Suppressor macrophage treated with lipopolysaccharide for 4 hours (primary cell): Measurements from ENCODE around the gene DAB2IP.

ENCODE experiments used
- DNase-seq: peaks from one replicate; pipeline ENCODE4 v3.0.0-alpha.2; 2020

The DAB2IP gene

DNA sequence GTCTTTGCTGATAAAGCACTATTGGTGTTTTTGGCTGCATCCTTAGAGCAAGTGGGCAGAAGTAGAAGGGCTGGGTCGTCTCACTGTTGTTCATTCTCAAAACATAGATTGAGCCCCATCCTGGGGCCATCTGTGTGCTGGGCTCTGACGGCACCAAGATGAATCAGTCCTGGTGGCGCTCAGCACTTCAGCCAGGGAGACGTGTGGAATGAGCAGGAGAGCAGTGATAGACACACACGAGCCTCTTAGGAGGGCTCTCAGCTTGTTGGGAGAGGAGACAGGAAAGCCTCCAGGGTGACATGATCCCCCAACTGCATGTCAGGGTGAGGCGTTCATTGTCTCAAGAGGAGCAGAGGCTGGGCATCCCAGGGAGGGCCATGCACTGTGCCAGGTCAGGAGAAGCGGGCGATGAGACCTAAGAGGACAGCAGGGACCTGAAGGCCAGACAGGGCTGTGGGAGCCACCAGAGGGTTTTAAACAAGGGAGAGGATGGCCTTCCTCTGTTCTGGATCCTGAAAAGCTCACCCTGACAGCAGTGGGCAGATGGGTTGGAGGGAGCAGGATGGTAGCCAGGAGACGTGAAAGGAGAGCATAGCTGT, 115.8 kb downstream of the DAB2IP start:
- DNase-seq, result no peak

DNA sequence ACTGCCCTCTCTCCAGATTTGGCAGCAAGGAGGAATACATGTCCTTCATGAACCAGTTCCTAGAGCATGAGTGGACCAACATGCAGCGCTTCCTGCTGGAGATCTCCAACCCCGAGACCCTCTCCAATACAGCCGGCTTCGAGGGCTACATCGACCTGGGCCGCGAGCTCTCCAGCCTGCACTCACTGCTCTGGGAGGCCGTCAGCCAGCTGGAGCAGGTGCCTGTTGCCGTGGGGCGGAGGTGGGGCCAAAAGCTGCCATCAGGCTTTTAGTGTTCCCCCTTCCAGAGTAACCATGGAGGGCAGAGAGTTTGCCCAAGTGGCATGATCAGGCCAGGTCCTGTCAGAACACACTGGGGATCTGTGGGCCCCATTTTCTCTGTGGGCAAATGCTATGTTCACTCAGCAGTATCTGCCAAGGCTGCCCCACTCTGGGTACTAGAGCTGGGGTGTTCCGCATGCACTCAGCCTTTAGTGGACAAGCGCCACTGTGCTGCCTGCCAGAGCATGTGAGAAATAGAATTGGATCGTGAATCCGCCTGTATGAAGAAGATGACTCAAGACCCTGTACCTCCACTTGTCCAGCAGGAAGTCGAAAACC, 117.1 kb downstream of the DAB2IP start:
- DNase-seq, result no peak

DNA sequence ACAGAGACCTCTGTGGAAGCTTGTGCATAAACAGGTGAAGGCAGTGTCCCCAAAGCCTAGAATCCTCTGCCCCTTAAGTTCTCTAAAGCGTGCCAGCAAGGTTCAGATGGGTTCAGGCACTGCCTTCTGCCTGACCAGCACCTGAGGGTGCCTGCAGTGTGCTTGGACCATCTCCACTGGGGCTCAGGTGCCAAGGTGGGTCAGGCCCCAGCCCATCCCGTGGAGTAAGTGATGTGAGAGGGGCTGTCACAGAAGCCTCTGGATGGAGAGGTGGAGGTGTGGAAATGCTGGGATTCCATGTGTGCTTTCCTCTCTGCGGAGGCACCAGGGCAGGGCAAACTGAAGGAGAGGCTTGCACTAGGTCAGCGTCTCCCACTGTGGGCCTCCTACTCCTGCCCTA, 118.5 kb downstream of the DAB2IP start:
- DNase-seq, result no peak

DNA sequence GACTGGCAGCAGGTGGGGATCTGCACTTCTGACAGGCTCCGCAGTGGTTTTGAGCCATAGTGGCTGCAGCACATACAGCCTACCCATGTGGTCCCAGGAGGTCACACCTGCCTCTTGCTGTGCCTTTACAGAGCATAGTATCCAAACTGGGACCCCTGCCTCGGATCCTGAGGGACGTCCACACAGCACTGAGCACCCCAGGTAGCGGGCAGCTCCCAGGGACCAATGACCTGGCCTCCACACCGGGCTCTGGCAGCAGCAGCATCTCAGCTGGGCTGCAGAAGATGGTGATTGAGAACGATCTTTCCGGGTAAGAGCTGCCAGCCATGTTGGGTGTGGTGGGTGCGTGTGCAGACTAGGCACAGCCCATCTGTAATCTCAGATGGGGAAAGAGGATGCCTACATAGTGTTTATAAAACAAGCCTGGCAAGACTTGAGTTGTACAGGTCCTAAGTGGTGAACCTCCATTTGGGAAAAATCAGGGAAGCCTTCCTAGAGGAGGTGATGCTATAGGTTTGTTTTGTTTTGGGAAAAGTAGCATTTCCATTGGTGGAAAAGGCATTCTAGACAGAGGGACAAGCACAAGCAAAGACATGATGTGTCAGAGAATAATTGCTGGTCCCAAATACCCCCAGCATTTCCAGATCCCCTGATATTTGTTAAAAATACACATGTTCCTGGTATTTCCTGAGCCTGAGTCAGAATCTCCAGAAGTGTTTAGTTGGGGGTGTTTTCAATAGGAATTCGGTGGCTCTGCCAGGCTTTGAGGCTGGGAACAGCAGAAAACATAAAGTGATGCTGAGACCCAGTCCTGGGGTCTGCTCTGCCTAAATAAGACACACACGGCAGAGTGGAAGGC, 119.2 kb downstream of the DAB2IP start:
- DNase-seq, result no peak

DNA sequence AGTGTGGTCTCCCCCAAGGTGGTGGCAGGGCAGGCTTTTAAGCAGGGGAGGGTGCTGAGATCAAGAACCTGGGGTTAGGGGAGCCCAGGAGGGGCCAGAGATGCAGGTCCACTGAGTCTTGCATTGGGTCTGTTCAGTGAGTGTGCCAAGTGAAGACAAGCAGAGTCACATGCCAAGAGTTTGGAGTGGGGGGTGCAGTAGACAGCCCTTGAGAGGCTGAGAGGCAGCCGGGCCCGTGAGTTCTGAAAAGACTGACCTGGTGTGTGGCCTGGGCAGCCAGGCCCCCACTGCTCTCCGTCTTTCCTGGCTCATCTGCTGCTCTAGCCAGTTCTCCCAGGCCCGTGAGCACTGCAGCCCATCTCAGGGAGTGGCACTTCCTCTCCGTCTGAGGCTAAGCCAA, 120.0 kb downstream of the DAB2IP start:
- DNase-seq, result no peak

DNA sequence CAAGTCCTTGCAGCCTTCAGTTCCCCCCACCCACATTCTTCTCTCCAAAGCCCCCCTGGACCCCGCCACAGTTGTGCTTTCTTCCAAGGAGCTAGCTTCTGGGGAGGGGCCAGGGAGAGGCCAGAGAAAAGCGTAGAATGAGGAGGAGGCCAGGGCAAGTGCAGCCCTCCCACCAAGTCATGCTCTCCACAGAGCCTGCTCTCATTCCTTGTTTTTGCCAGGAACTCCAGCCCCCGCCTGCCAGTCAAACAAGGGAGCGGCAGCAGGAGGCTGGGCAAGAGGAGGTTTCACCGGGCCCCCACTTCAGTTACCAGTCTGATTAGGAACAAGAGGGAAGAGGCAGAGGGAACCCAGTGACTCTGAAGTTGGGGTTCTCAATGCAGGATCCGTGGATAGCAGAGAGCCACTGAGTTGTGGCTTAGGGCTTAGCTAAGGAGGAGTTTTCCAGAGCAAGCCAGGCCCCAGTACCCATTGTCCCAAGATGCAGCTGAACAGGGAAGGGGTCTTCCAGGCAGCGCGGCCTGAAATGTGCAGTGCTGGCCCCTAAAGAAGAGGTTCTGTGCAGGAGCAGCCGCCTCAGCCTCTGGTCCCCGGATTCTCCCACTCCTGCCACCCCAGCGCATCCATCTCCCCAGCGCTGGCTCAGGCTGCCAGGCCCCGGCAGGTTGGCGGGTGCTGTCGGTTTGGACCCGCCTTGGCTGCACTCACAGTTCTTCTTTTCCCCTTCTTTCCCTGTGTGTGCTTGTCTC, 120.6 kb downstream of the DAB2IP start:
- no peak for DNase-seq

DNA sequence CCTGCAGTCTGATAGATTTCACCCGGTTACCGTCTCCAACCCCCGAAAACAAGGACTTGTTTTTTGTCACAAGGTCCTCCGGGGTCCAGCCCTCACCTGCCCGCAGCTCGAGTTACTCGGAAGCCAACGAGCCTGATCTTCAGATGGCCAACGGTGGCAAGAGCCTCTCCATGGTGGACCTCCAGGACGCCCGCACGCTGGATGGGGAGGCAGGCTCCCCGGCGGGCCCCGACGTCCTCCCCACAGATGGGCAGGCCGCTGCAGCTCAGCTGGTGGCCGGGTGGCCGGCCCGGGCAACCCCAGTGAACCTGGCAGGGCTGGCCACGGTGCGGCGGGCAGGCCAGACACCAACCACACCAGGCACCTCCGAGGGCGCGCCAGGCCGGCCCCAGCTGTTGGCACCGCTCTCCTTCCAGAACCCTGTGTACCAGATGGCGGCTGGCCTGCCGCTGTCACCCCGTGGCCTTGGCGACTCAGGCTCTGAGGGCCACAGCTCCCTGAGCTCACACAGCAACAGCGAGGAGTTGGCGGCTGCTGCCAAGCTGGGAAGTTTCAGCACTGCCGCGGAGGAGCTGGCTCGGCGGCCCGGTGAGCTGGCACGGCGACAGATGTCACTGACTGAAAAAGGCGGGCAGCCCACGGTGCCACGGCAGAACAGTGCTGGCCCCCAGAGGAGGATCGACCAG, 121.3 kb downstream of the DAB2IP start:
- no peak for DNase-seq

DNA sequence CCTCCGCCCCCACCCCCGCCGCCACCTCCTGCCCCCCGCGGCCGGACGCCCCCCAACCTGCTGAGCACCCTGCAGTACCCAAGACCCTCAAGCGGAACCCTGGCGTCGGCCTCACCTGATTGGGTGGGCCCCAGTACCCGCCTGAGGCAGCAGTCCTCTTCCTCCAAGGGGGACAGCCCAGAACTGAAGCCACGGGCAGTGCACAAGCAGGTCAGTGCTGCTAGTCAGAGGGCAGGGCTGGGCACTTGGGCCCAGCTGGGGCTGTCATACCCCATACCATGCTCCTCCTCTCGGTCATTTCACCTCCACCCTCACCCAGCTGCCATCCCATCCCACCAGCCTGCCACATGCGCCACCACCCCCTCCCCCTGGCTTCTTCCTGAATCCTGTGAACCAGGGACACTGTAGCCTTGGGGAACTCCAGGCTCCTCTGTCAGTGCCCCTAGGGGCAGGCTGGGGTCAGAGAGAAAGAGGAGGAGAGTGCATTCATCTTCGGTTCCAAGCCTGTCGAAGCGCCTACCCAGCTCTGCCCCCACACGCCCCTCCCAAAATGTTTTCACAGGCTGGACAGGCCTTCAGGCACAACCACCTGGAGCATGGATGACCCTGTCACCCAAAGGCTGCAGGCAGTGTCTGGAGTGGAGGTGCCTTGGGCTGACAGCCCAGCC, 122.0 kb downstream of the DAB2IP start:
- no peak for DNase-seq

DNA sequence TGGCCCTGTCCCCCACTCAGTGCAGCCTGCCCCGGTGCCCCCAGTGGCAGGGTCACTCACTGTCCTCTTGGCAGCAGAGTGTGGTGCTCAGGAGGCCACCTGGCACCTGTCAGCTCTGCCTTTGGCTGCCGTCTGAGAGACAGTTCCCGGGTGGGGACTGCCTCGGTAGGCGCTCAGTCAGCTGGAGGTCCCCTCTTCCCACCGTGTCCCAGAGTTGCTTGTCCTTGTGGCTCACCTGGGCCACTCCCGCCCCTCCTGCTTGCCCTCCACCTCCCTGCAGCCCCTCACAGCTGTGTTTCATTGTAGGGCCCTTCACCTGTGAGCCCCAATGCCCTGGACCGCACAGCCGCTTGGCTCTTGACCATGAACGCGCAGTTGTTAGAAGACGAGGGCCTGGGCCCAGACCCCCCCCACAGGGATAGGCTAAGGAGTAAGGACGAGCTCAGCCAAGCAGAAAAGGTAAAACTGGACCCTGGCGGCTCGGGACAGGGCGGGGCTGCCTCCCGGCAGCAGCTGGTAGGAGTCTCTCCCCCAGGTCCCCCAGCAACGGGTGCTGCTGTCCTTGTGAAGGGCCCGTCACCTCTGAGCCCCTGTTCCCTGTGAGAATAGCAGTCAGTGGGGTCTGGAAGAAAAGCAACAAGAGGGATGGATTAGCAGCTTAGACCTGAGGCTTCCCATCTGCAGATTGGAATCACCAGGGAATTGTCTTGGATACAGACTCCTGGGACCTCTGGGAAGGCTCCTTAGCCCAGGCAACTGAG, 122.7 kb downstream of the DAB2IP start:
- DNase-seq, result no peak

DNA sequence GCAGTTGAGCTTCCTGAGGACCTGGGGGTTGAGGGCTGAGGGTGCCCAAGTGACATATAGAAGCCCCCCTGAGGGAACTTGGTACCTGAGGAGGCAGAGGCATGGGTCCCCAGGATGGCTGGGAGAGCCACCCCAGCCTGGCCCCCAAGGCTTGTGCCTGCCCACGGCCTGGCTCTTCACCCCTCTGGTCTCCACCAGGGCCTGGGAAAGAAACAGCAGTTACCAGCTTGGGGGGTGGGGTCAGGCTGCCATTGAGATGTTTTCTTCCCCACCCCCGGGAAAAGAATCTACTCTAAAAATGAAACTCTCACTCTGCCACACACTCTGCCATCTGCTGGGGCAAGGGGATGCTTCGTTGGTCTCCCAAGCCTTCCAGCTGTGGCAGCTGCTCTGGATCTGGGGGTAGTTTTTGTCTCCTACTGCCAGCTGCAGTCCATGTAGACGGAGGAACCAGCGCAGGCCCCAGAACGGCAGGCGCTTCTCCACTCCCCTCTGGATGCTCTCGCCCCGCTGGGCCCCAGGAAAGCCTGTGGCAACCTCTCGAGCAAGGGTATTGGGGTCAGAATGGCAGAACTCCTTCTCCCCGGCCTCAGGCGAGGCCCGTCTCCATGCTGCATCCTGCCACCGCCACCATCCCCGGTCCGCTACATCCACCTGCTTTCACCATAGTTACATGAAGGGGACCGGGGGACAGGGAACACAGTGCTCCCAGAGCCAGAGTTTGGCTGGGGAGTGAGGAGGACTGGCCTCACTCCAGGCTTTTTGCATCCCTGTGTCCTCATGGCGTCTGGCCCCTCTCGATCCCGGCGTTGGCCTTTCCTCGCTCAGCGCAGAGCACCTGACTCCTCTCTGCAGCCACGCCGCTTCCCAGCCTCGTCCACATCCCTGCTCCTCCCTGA, 123.5 kb downstream of the DAB2IP start:
- DNase-seq, result no peak

DNA sequence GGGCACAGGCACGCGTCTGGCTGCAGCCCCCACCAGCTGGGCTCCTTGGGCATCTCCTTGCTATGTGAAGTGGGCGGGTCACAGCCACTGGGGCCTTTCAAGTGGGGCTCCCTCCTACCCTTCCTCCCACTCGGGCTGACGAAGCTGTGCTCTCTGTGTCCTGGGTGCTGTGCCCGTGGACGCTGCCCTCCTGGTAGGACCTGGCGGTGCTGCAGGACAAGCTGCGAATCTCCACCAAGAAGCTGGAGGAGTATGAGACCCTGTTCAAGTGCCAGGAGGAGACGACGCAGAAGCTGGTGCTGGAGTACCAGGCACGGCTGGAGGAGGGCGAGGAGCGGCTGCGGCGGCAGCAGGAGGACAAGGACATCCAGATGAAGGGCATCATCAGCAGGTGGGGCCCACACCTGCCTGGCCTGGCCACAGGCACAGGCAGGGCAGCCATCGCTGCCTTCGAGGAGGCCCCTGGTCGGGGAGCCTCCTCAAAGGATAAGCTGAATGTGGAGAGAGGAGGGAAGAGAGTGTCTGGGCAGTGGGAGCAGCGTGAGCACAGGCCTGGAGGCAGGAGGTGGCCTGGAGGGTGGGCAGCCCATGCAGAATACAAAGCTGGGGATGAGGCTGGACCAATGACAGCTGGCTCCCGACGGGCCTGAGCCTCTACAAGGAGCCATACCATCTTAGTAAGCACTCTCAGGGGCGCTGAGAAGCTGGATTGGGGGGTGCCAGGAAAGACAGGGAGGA, 124.7 kb downstream of the DAB2IP start:
- DNase-seq, result no peak

DNA sequence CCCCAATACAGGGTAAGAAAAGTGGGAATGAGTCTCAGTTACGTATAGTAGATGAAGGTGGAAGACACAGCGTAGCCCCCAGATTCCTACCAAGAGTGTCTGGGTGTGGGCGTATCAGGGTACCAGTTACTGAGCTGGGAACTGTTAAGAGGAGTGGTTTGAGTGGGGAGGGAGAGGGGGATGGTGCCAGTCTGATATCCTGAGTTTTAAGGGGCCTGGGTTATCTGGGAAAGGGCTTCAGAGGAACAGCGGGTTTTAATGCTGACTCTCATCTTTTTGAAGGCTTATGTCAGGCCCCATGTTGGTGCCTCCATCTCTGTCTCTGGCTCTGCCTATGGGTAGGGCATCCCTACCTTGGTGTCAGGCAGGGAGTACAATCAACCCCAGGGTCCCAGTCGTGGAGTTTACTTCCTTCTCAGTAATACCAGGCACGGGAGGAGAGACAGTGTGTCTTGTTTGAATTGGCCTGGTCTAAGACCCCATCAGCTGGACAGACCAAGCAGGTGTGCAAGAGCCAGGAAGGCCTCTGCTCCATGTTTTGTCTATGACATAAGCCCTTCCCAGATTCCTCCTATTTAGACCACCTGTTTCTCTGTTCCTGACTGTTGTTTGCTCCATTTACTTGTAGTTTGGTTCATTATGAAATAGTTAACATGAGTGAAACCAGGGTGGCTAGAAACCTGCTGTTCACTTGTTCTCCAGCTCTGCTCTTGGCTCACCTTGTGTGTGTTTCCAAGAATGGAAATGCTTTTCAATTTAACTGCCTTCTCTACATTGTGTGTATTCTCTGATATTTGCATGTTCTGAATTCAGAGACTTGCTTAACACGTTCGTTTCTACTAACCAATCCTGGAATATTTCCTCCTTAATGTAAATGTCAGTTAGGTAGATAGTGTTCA, 125.6 kb downstream of the DAB2IP start:
- DNase-seq, result no peak

DNA sequence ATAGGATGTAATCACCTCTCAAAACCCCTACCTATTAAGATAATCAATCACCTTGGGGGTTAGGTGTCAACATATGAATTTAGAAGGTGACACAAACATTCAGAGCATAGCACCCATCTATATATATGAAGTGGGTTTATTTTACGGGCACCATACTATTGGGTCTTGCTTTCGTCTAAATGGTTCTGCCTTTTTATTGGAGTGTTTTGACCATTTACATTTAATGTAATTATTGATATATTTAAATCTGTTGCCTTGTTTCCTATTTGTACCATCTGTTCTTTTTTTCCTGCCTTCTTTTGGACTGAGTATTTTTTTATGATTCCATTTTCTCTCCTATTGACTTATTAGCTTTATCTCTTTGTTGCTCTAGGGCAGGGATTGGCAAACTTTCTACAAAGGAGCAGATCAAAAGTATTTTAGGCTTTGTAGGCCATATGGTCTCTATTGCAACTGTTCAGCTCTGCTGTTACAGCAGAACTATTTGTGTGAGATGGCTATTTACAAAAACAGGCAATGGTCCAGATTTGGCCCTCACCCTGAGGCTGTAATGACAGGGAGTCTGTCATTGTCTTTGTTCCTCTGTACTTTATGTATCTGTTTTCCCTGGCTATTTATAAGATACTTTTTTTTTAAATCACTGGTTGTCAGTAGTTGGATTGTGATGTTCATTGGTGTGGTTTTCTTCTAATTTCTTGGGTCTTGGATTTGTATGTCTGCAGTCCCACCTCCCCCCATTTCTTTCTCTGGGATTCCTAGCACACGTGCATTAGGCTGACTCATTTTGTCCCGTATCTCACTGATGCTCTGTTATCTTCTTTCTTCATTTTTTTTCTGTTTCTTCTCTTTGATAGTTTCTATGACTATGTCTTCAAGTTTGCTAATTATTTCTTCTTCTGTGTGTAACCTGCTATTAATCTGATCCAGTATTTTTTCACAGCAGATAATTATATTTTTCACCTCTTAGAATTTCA, 127.1 kb downstream of the DAB2IP start:
- DNase-seq, result no peak

DNA sequence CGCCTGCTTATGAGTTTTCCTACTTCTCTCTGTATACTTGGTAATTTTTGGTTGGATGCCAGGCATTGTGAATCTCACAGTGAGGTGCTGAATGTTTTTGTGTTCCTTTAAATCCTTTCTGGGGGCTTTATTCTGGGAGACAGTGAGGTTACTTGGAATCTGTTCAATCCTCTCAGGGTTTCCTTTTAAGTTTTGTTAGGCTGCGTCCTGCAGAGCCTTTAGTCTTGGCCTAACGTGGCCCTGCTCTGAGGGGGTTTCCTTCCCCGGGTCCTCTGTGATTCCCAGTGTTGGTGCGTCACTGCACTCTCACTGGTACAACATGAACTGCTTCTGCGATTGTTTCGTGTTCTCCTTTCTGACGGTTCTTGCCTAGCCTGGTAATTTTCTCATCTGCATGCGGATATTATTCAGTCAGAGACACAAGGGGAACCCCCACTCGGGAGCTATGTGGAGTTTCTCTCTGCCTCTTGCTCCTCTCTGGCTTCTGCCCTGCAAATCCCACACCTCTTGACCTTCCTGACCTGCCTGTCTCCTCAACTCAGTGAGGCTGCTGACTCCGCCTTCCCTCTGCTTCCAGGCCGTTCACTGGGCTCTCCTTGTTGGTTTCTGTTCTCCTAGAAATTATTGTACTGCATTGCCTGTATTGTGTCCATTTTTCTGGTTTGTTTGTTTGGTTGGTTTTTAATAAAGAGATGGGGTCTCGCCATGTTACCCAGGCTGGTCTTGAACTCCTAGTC, 128.1 kb downstream of the DAB2IP start:
- DNase-seq, result no peak

DNA sequence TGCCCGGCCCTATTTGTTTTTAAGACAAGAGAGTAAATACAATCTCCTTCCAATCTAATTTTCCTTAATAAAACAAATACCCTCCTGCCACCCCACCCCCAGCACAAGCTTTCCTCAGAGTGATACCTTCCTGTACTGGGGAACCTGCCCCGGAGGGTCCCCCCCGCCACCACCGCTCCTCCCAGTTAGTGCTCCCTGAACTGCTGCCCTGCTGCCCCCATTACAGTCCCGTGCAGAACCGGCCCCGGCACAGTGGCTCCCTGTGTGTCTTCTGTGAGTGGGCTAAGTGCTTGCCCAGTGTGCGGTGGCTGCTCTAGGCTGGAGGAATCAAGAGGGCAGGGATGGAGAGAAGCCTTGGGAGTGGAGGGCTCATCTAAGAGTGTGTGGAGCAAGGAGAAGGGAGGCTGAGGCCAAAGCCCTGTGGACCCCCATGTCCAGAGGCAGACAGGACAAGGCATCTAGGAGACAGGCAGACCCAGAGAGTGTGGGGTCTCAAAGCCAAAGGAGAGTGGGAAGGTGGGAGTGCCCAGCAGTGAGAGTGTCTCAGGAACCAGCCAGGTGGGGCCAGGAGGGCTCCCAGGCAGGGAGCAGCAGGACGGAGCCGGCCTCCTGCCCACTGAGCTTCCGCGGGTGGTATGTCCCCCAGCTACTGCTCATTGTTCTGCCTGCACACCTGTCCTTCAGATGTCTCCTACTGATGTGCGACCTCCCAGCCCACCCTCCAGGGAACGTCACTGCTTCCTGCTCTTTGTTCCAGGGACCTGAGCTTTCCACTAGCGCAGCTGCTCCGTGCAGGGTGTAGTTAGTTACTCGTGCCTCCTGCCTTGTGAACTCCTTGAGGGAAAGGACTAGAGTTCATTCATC, 129.0 kb downstream of the DAB2IP start:
- DNase-seq, result no peak

DNA sequence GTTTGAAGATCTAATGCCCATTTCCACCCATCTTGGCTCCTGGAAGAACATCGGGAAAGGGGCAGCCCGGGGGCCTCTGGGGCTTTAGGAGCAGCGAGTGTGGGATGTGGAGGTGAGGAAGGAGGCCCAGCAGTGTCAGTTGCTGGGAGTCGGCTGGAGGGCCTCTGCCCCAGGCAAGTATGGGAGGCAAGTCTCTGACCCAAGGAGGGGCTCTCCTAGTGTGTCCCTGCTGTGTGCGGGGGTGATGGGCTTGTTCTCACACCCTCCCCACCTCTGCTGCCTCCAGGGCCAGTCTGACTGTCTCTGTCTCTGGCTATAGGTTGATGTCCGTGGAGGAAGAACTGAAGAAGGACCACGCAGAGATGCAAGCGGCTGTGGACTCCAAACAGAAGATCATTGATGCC, 129.7 kb downstream of the DAB2IP start:
- no peak for DNase-seq
